A549 (cell line): ENCODE data around the gene GRM7. TPM values are rescaled to one million over a fixed set of nuclear protein-coding genes. Genes with fewer than 3 reads are reported as not detected.

Source experiments
- ATAC-seq, 2 experiments: fragments of 200-7000 bp in 1 of 2; fragments of >200 bp in 1 of 2; cut with Nextera tagmentation in 1 of 2; cut with Tn5 transposase in 1 of 2; 3 replicates each; pipeline versions ENCODE4 v1.8.0 to v1.9.1; 2018 to 2020; ENCODE audit warnings: mild to moderate bottlenecking in 1 of 2, moderate library complexity in 1 of 2
- CTCF ChIA-PET: fragments of 300-600 bp; sonication (Branson Sonifier 250); formaldehyde crosslinking; extraction: SDS; loops from one replicate; lab custom pipeline; 2021; ENCODE audit warnings: antibody characterized with exemption, inconsistent platforms; lab: Yijun Ruan, JAX
- POLR2A ChIA-PET: fragments of 350-600 bp; formaldehyde crosslinking; extraction: SDS; loops from one replicate; lab custom pipeline; 2021; ENCODE audit warnings: antibody characterized with exemption, inconsistent platforms; lab: Yijun Ruan, JAX
- DNase-seq, 2 experiments: peaks; one replicate each; pipeline versions ENCODE4 v3.0.0 to v3.0.0-alpha.2; 2011 to 2016; ENCODE audit warnings: low read depth in 1 of 2, low spot score in 1 of 2
- FAIRE-seq: peaks from 2 replicates; lab custom pipeline; 2011; peaks lifted over from hg19 to GRCh38; lab: Jason Lieb, UNC
- H3K27ac ChIP-seq, 2 experiments: fragments of >200 bp; sonication (Bioruptor Twin); formaldehyde crosslinking; 3 replicates each; pipeline ENCODE4 v1.5.1; 2016 to 2017
- H3K4me1 ChIP-seq: fragments of >200 bp; sonication (Bioruptor Twin); formaldehyde crosslinking; 3 replicates; pipeline ENCODE4 v1.6.1; 2016
- H3K4me2 ChIP-seq: fragments of >200 bp; sonication (Bioruptor Twin); formaldehyde crosslinking; 3 replicates; pipeline ENCODE4 v1.6.1; 2016
- H3K4me3 ChIP-seq: fragments of >200 bp; sonication (Bioruptor Twin); formaldehyde crosslinking; 3 replicates; pipeline ENCODE4 v1.5.1; 2016
- H3K9me3 ChIP-seq: fragments of >200 bp; sonication (Bioruptor Twin); formaldehyde crosslinking; 3 replicates; pipeline ENCODE4 v1.6.1; 2016
- CHD4 ChIP-seq: fragments of 200-600 bp; sonication (generic); IDR thresholded peaks from 2 replicates; pipeline ENCODE4 v1.6.1; 2016; ENCODE audit warnings: antibody characterized with exemption, mild to moderate bottlenecking, borderline replicate concordance
- EHF ChIP-seq: fragments of 250-450 bp; sonication (Bioruptor Pico); IDR thresholded peaks from 2 replicates; pipeline ENCODE4 v1.5.0; 2020; ENCODE audit warnings: mild to moderate bottlenecking
- EP300 ChIP-seq, 2 experiments: fragments of >200 bp; sonication (Bioruptor Twin); formaldehyde crosslinking; IDR thresholded peaks; 2 replicates in 1 of 2; 3 replicates in 1 of 2; pipeline ENCODE4 v1.6.1; 2016 to 2017
- ESRRA ChIP-seq: fragments of 150-350 bp; IDR thresholded peaks from 2 replicates; pipeline ENCODE4 v1.6.1; 2014; ENCODE audit warnings: mild to moderate bottlenecking, low read length, borderline replicate concordance
- FOXS1 ChIP-seq: fragments of 250-450 bp; sonication (Bioruptor Pico); IDR thresholded peaks from 2 replicates; pipeline ENCODE4 v1.5.0; 2020; ENCODE audit warnings: mild to moderate bottlenecking, moderate library complexity
- GATA3 ChIP-seq: IDR thresholded peaks from 2 replicates; pipeline ENCODE4 v1.6.1; 2012; ENCODE audit warnings: borderline replicate concordance
- HOXB5 ChIP-seq: fragments of 250-450 bp; sonication (Bioruptor Pico); IDR thresholded peaks from 2 replicates; pipeline ENCODE4 v1.5.0; 2020; ENCODE audit warnings: mild to moderate bottlenecking, moderate library complexity
- JUNB ChIP-seq: fragments of >200 bp; sonication (Bioruptor Twin); formaldehyde crosslinking; IDR thresholded peaks from 2 replicates; pipeline ENCODE4 v1.6.1; 2016
- KDM5A ChIP-seq: fragments of 200-600 bp; sonication (generic); IDR thresholded peaks from 2 replicates; pipeline ENCODE4 v1.6.1; 2016; ENCODE audit warnings: antibody characterized with exemption, mild to moderate bottlenecking
- MAZ ChIP-seq: fragments of 150-350 bp; IDR thresholded peaks from 2 replicates; pipeline ENCODE4 v1.6.1; 2014; ENCODE audit warnings: antibody characterized with exemption, low read depth, low read length, borderline replicate concordance
- POLR2AphosphoS2 ChIP-seq: conservative IDR thresholded peaks from 2 replicates; pipeline ENCODE4 v1.6.1; 2012; ENCODE audit warnings: low read length, improper control_type of control experiment, inconsistent platforms
- RARB ChIP-seq: fragments of 250-450 bp; sonication (Bioruptor Pico); IDR thresholded peaks from 2 replicates; pipeline ENCODE4 v1.8.0; 2021; ENCODE audit warnings: mild to moderate bottlenecking, moderate library complexity
- RCOR1 ChIP-seq: fragments of 150-350 bp; IDR thresholded peaks from 2 replicates; pipeline ENCODE4 v1.6.1; 2014; ENCODE audit warnings: antibody characterized with exemption, low read length, low read depth
- SREBF2 ChIP-seq: fragments of 450-650 bp; IDR thresholded peaks from 2 replicates; pipeline ENCODE4 v1.6.1; 2014; ENCODE audit warnings: mild to moderate bottlenecking, moderate library complexity
- TFCP2L1 ChIP-seq: fragments of 250-450 bp; sonication (Bioruptor Pico); IDR thresholded peaks from 2 replicates; pipeline ENCODE4 v1.5.0; 2021; ENCODE audit warnings: mild to moderate bottlenecking
- ZFP36 ChIP-seq: fragments of 450-650 bp; IDR thresholded peaks from 2 replicates; pipeline ENCODE4 v1.6.1; 2014; ENCODE audit warnings: borderline replicate concordance; ENCODE audit not compliant: partially characterized antibody
- WGBS: methylation state at CpG from one replicate; pipeline ENCODE4 v1.1.6; 2017; ENCODE audit errors: missing lambda C conversion rate; 5-methylcytosine and 5-hydroxymethylcytosine counted together
- polyA plus RNA-seq, 4 experiments: library from polyadenylated mRNA; depleted of rRNA in 3 of 4; stranded (reverse); fragments of >200 nt; fragmentation: RNase III in 1 of 4; extraction: RNeasy Plus Mini Kit Qiagen cat#74134 plus additional on column Dnase treatment in 1 of 4; gene quantifications; 2 replicates in 3 of 4; 3 replicates in 1 of 4; pipeline ENCODE4 v1.2.3, GENCODE V29; 2011 to 2017
- TF ChIP-seq, protein P1 (sequence below): fragments of 250-450 bp; sonication (Bioruptor Pico); IDR thresholded peaks from 2 replicates; pipeline ENCODE4 v1.5.0; 2020; ENCODE audit warnings: low read depth, mild to moderate bottlenecking, moderate library complexity
- TF ChIP-seq, protein P2 (sequence below): fragments of >200 bp; sonication (Bioruptor Twin); formaldehyde crosslinking; IDR thresholded peaks from 3 replicates; pipeline ENCODE4 v1.5.1; 2016
- TF ChIP-seq, protein P3 (sequence below): fragments of 200-600 bp; sonication (generic); IDR thresholded peaks from 2 replicates; pipeline ENCODE4 v1.6.1; 2016; ENCODE audit warnings: antibody characterized with exemption, mild to moderate bottlenecking, moderate library complexity
- TF ChIP-seq, protein P4 (sequence below): fragments of >200 bp; sonication (Bioruptor Twin); formaldehyde crosslinking; IDR thresholded peaks from 3 replicates; pipeline ENCODE4 v1.6.1; 2016

The GRM7 gene
- polyA plus RNA-seq, 2 of the 4 experiments (the other 2 are of a cell fraction): not detected

DNA sequence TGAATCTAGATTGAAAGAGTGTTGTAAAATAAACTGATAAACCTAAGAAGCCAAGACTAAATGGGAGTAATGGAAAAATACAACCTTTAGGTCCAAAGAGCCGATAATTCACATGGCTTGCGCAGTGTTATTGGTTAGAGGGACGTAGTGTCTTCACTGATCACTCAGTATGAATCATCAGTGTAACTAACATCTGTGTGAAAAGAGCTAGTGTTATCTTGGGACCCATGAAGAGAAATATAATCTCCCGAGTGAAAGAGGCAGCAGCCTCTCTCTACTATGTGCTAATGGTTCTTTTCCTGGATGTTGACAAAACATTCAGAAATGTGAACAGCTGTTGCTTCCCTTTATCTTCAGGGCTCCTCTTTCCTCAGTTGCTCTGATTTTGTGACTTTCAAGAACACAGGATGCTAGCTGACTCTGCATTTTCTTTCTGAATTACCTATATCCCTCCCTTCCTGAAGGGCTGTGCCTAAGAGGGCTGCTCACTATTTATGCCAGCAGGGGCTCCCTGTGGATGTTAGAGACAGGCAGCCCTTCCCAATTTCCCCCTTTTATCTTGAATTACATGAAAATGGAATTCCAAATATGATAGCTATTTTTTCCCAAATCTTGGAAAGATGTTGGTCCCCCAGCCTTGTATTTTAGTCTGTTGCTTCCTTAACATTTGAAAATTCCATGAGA is 128.8 kb downstream of the GRM7 start (continued):
- no peak for TF ChIP-seq ZFP36
- TF ChIP-seq RCOR1: no peak
- no peak for TF ChIP-seq HOXB5
- TF ChIP-seq, protein P1, sequence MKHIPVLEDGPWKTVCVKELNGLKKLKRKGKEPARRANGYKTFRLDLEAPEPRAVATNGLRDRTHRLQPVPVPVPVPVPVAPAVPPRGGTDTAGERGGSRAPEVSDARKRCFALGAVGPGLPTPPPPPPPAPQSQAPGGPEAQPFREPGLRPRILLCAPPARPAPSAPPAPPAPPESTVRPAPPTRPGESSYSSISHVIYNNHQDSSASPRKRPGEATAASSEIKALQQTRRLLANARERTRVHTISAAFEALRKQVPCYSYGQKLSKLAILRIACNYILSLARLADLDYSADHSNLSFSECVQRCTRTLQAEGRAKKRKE: no peak
- TF ChIP-seq SREBF2: no peak
- TF ChIP-seq POLR2AphosphoS2: no peak

DNA sequence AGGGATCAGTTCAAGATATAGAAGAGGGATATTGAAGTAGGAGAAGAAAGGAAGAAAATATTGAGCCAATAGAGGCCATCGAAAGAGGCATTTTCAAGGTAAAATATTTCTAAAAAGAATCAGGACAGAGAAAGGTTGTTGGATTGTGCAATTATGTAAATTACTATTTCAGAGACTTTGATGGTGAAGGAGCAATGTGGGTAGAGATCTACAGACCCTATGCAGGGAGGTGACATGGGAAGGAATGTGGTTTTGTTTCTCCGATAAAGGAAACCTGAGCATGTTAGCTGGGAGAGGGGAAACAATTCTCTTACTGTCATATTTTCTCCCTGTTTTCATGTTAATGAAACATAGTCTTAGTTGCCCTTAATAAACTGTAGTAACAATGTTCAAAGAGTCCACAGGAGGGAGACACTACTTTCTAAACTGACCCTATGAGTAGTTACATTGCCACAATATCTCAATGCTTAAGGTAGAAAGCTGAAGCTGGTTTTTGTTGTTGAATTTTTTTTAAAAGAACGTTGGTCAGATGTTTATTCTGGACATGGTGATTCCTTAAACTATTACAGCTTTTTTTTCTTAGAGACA is 133.3 kb downstream of the GRM7 start:
- FAIRE-seq: no peak
- Histone ChIP-seq H3K27ac (no peak overlapping the region), H3K4me3 (no peak overlapping the region), H3K9me3 (no peaks in the 10 kb centered on the region), H3K4me2 (no peak overlapping the region), H3K4me1 (no peaks in the 10 kb centered on the region)
- CTCF ChIA-PET: no interaction called here
- TF ChIP-seq EHF (CRISPR knock-in tag) (no peak), HOXB5 (no peak), CHD4 (no peak), MAZ (no peak)
- TF ChIP-seq, protein P2, sequence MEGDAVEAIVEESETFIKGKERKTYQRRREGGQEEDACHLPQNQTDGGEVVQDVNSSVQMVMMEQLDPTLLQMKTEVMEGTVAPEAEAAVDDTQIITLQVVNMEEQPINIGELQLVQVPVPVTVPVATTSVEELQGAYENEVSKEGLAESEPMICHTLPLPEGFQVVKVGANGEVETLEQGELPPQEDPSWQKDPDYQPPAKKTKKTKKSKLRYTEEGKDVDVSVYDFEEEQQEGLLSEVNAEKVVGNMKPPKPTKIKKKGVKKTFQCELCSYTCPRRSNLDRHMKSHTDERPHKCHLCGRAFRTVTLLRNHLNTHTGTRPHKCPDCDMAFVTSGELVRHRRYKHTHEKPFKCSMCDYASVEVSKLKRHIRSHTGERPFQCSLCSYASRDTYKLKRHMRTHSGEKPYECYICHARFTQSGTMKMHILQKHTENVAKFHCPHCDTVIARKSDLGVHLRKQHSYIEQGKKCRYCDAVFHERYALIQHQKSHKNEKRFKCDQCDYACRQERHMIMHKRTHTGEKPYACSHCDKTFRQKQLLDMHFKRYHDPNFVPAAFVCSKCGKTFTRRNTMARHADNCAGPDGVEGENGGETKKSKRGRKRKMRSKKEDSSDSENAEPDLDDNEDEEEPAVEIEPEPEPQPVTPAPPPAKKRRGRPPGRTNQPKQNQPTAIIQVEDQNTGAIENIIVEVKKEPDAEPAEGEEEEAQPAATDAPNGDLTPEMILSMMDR: no peak
- TF ChIP-seq, all 56 proteins: peak for 0
- WGBS: 21% methylated on average over 3 of the region's 3 CpGs
- POLR2A ChIA-PET: no interaction called here
- DNase-seq: peak in 1 of 2 experiments; percentile 3
- ATAC-seq: no peak

DNA sequence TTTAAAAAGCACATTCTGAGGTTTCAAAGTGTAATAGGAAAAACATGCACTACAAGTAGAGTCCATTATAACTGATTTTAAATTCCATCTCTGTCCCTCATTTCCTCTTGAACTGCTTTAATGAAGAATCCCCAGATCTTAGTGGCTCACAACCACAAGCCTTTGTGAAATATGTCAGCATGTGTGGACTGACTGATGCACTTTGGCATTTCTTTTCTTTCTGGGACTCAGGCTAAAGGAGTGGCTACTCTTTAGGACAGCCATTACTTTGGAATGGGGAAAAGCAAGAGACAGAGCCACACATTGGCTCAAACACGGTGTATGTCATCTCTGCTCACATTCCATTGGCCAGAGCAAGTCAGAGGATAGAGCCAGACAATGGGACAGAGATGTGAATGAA is 139.6 kb downstream of the GRM7 start:
- DNase-seq: no peak
- ATAC-seq: no peak
- Histone ChIP-seq H3K9me3 (no peaks in the 10 kb centered on the region; the same call in 2 of the 3 replicates), H3K4me1 (no peaks in the 10 kb centered on the region), H3K4me3 (no peak overlapping the region)
- POLR2A ChIA-PET: no interaction called here
- FAIRE-seq: no peak
- CTCF ChIA-PET: no interaction called here
- 0% methylated on average over 1 of the region's 1 CpG for WGBS
- TF ChIP-seq ESRRA (no peak), FOXS1 (CRISPR knock-in tag) (no peak), RARB (CRISPR knock-in tag) (no peak), EP300 (IDR thresholded peaks at IDR 0.05) (no peak), JUNB (no peak), KDM5A (no peak), GATA3 (no peak), RCOR1 (no peak), TFCP2L1 (no peak), MAZ (no peak)
- TF ChIP-seq, protein P1: no peak
- TF ChIP-seq, protein P3, sequence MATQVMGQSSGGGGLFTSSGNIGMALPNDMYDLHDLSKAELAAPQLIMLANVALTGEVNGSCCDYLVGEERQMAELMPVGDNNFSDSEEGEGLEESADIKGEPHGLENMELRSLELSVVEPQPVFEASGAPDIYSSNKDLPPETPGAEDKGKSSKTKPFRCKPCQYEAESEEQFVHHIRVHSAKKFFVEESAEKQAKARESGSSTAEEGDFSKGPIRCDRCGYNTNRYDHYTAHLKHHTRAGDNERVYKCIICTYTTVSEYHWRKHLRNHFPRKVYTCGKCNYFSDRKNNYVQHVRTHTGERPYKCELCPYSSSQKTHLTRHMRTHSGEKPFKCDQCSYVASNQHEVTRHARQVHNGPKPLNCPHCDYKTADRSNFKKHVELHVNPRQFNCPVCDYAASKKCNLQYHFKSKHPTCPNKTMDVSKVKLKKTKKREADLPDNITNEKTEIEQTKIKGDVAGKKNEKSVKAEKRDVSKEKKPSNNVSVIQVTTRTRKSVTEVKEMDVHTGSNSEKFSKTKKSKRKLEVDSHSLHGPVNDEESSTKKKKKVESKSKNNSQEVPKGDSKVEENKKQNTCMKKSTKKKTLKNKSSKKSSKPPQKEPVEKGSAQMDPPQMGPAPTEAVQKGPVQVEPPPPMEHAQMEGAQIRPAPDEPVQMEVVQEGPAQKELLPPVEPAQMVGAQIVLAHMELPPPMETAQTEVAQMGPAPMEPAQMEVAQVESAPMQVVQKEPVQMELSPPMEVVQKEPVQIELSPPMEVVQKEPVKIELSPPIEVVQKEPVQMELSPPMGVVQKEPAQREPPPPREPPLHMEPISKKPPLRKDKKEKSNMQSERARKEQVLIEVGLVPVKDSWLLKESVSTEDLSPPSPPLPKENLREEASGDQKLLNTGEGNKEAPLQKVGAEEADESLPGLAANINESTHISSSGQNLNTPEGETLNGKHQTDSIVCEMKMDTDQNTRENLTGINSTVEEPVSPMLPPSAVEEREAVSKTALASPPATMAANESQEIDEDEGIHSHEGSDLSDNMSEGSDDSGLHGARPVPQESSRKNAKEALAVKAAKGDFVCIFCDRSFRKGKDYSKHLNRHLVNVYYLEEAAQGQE: no peak
- TF ChIP-seq, protein P4, sequence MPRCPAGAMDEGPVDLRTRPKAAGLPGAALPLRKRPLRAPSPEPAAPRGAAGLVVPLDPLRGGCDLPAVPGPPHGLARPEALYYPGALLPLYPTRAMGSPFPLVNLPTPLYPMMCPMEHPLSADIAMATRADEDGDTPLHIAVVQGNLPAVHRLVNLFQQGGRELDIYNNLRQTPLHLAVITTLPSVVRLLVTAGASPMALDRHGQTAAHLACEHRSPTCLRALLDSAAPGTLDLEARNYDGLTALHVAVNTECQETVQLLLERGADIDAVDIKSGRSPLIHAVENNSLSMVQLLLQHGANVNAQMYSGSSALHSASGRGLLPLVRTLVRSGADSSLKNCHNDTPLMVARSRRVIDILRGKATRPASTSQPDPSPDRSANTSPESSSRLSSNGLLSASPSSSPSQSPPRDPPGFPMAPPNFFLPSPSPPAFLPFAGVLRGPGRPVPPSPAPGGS: no peak
- TF ChIP-seq, all 56 proteins: peak for 0
- Histone ChIP-seq H3K27ac (no peak overlapping the region), H3K4me2 (no peak overlapping the region)
